Gastroesophageal sphincter (tissue), 3 donors: ENCODE measurements around the gene SEC14L2.

Experiments
- EP300 ChIP-seq: sonication (generic); formaldehyde crosslinking; IDR thresholded peaks from one replicate; pipeline ENCODE4 v1.6.1; 2017; ENCODE audit warnings: antibody characterized with exemption, mild to moderate bottlenecking
- POLR2A ChIP-seq, 2 donors: fragments of 450-650 bp; IDR thresholded peaks; one replicate each; pipeline ENCODE4 v1.6.1; 2017; ENCODE audit warnings: antibody characterized with exemption in 2 of 2, mild to moderate bottlenecking in 2 of 2, moderate library complexity in 1 of 2
- POLR2AphosphoS5 ChIP-seq: sonication (generic); formaldehyde crosslinking; IDR thresholded peaks from one replicate; pipeline ENCODE4 v1.6.1; 2017; ENCODE audit warnings: antibody characterized with exemption
- TF ChIP-seq, protein P1 (sequence below), 4 experiments: fragments of 200-600 bp in 2 of 4; fragments of 450-650 bp in 2 of 4; sonication (generic) in 1 of 4; IDR thresholded peaks; one replicate each; pipeline ENCODE4 v1.5.1; 2017 to 2019; ENCODE audit warnings: antibody characterized with exemption in 4 of 4, mild to moderate bottlenecking in 2 of 4, moderate library complexity in 2 of 4

DNA sequence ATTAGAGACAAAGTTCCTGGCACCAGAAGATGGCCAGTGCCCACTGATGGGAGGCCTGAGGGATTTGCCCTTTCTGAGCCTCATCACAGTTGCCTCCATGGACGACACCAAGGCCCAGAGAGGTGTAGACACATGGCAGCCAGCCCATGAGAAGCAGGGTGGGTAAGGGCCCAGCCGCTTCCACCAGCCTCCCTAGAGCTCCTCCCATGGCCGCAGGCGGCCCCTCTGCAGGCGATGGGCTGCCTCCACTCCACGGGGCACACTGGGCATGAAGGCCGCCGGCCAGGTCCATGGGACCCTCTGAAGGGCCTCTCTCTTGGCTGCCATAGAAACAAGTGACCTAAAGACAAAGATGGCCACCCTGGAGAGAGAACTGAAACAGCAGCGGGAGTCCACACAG lies 25.5 kb upstream of the SEC14L2 start:
- TF ChIP-seq, protein P1, sequence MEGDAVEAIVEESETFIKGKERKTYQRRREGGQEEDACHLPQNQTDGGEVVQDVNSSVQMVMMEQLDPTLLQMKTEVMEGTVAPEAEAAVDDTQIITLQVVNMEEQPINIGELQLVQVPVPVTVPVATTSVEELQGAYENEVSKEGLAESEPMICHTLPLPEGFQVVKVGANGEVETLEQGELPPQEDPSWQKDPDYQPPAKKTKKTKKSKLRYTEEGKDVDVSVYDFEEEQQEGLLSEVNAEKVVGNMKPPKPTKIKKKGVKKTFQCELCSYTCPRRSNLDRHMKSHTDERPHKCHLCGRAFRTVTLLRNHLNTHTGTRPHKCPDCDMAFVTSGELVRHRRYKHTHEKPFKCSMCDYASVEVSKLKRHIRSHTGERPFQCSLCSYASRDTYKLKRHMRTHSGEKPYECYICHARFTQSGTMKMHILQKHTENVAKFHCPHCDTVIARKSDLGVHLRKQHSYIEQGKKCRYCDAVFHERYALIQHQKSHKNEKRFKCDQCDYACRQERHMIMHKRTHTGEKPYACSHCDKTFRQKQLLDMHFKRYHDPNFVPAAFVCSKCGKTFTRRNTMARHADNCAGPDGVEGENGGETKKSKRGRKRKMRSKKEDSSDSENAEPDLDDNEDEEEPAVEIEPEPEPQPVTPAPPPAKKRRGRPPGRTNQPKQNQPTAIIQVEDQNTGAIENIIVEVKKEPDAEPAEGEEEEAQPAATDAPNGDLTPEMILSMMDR (IDR thresholded peaks at IDR 0.05), result no peak
- TF ChIP-seq EP300 (no peak), POLR2A (IDR thresholded peaks at IDR 0.05) (no peak), POLR2AphosphoS5 (no peak)
